PC-9 (cell line): Measurements from ENCODE around the gene LDLRAD3. TPM values are rescaled to one million over a fixed set of nuclear protein-coding genes. Genes with fewer than 3 reads are reported as not detected.

Experiments
- BruUV-seq: library from RNA; stranded (reverse); fragments of 400-500 nt; replicated peaks from 2 replicates; lab custom pipeline; 2021; lab: Mats Ljungman, UMichigan
- CTCF ChIA-PET: fragments of 300-600 bp; sonication (Branson Sonifier 250); formaldehyde crosslinking; loops from one replicate; lab custom pipeline; 2022; ENCODE audit warnings: antibody characterized with exemption; lab: Charles Lee
- POLR2A ChIA-PET: fragments of 300-600 bp; sonication (Branson Sonifier 250); formaldehyde crosslinking; loops from one replicate; lab custom pipeline; 2022; ENCODE audit warnings: antibody characterized with exemption; ENCODE audit not compliant: unreplicated experiment; lab: Charles Lee
- DNase-seq, 2 experiments: peaks; one replicate each; pipeline versions ENCODE4 v3.0.0 to v3.0.0-alpha.2; 2015 to 2022; ENCODE audit warnings: mixed read lengths in 1 of 2
- H2AFZ ChIP-seq: fragments of 200-600 bp; sonication (generic); 2 replicates; pipeline ENCODE4 v1.8.1; 2017; ENCODE audit warnings: antibody characterized with exemption
- H3F3A ChIP-seq: fragments of 200-600 bp; sonication (generic); 2 replicates; pipeline ENCODE4 v1.8.1; 2017; ENCODE audit warnings: antibody characterized with exemption, mild to moderate bottlenecking, low read depth; ENCODE audit not compliant: insufficient read depth
- H3K27ac ChIP-seq: fragments of 200-600 bp; sonication (generic); 2 replicates; pipeline ENCODE4 v1.6.1; 2016; ENCODE audit warnings: mixed run types
- H3K27me3 ChIP-seq: fragments of 200-600 bp; sonication (generic); 2 replicates; pipeline ENCODE4 v1.6.1; 2016; ENCODE audit warnings: low read depth, mixed run types; ENCODE audit not compliant: insufficient read depth
- H3K36me3 ChIP-seq: fragments of 200-600 bp; sonication (generic); 2 replicates; pipeline ENCODE4 v1.6.1; 2016; ENCODE audit warnings: low read depth, mixed run types
- H3K4me1 ChIP-seq: fragments of 200-600 bp; sonication (generic); replicated peaks from 2 replicates; pipeline ENCODE4 v1.6.1; 2016; ENCODE audit warnings: mixed run types; ENCODE audit not compliant: insufficient read depth
- H3K4me2 ChIP-seq: fragments of 200-600 bp; sonication (generic); 2 replicates; pipeline ENCODE4 v1.6.1; 2017; ENCODE audit warnings: mixed run types
- H3K4me3 ChIP-seq: fragments of 200-600 bp; sonication (generic); 2 replicates; pipeline ENCODE4 v1.6.1; 2016; ENCODE audit warnings: mixed run types
- H3K79me2 ChIP-seq: fragments of 200-600 bp; sonication (generic); 2 replicates; pipeline ENCODE4 v1.6.1; 2017; ENCODE audit warnings: low read depth, mixed run types
- H3K9me2 ChIP-seq: fragments of 200-600 bp; sonication (generic); 2 replicates; pipeline ENCODE4 v1.8.1; 2017; ENCODE audit warnings: mild to moderate bottlenecking; ENCODE audit not compliant: insufficient read depth
- H3K9me3 ChIP-seq: fragments of 200-600 bp; sonication (generic); 2 replicates; pipeline ENCODE4 v1.8.1; 2016; ENCODE audit warnings: low read depth; ENCODE audit not compliant: insufficient read depth
- H4K20me1 ChIP-seq: fragments of 200-600 bp; sonication (generic); 2 replicates; pipeline ENCODE4 v1.8.1; 2017; ENCODE audit not compliant: insufficient read depth
- CTCF ChIP-seq: fragments of 200-600 bp; sonication (generic); conservative IDR thresholded peaks from 2 replicates; pipeline ENCODE4 v1.6.1; 2017; ENCODE audit warnings: mixed run types, antibody characterized with exemption, mild to moderate bottlenecking, moderate library complexity
- EZH2 ChIP-seq: fragments of 200-600 bp; sonication (generic); IDR thresholded peaks from 2 replicates; pipeline ENCODE4 v1.8.0; 2017; ENCODE audit warnings: antibody characterized with exemption, low read depth
- intact Hi-C: fragments of 100-400 bp; cut with micrococcal nuclease; formaldehyde crosslinking; loops from one replicate; pipeline ENCODE4 v1.10.0; 2022; ENCODE audit not compliant: unreplicated experiment
- total RNA-seq: library from RNA; stranded (reverse); gene quantifications from 2 replicates; pipeline ENCODE4 v1.2.3, GENCODE V29; 2021

Gene LDLRAD3
- total RNA-seq, 1 experiment from 2014 or later: 15.9 TPM

DNA sequence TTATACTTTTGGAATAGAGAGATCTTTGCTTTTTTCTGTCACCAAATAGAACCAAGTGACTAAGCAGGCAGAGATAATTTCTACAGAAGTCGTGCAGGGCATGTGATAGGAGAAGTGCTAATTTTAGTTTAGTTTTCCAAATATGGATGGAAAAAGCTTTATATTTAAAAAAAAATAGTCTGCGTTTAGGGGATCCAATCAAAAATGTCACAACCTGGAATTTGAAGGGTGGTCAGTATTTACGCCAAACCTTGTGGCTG lies 165.7 kb downstream of the LDLRAD3 start:
- no peaks in the 10 kb centered on the region for H4K20me1 ChIP-seq
- H3K4me2 ChIP-seq: no peak overlapping the region
- H3K9me3 ChIP-seq: peaks cover 10% of the 10 kb centered on the region; the same call in 1 of the 2 replicates
- intact Hi-C loops: no loop called here
- no TSS peak for BruUV-seq
- no peaks in the 10 kb centered on the region for H3K4me1 ChIP-seq
- no peak overlapping the region for H3K4me3 ChIP-seq
- H3K9me2 ChIP-seq: no peaks in the 10 kb centered on the region
- POLR2A ChIA-PET: interaction anchor here (0.7 kb wide), 1 partner anchor 8 kb away, joined by 5 read pairs; no protein-coding TSS in a partner anchor
- CTCF ChIA-PET: no interaction called here
- no peak overlapping the region for H3K27ac ChIP-seq
- peaks cover 14% of the 10 kb centered on the region; the same call in 1 of the 2 replicates for H3K36me3 ChIP-seq
- no peaks in the 10 kb centered on the region for H3F3A ChIP-seq
- no peaks in the 10 kb centered on the region for H3K79me2 ChIP-seq
- TF ChIP-seq CTCF (no peak), EZH2 (no peak)
- H3K27me3 ChIP-seq: no peaks in the 10 kb centered on the region
- no peak for DNase-seq
- no peak overlapping the region for H2AFZ ChIP-seq

GRCh38 chr11:36109850-36110606 lies 166.2 kb downstream of the LDLRAD3 start:
- Histone ChIP-seq H2AFZ (no peak overlapping the region), H3K79me2 (no peaks in the 10 kb centered on the region), H3K9me2 (no peaks in the 10 kb centered on the region), H4K20me1 (no peaks in the 10 kb centered on the region), H3K4me1 (no peaks in the 10 kb centered on the region), H3K27ac (no peak overlapping the region), H3K4me2 (no peak overlapping the region), H3K4me3 (no peak overlapping the region), H3K36me3 (peaks cover 14% of the 10 kb centered on the region; the same call in 1 of the 2 replicates), H3K27me3 (no peaks in the 10 kb centered on the region), H3K9me3 (peaks cover 10% of the 10 kb centered on the region; the same call in 1 of the 2 replicates), H3F3A (no peaks in the 10 kb centered on the region)
- intact Hi-C loops: no loop called here
- DNase-seq: no peak
- TF ChIP-seq EZH2 (no peak), CTCF (no peak)
- ChIA-PET CTCF (no interaction called here), POLR2A (interaction anchor here (0.7 kb wide), 1 partner anchor 8 kb away, joined by 5 read pairs; no protein-coding TSS in a partner anchor)
- BruUV-seq: no TSS peak

DNA sequence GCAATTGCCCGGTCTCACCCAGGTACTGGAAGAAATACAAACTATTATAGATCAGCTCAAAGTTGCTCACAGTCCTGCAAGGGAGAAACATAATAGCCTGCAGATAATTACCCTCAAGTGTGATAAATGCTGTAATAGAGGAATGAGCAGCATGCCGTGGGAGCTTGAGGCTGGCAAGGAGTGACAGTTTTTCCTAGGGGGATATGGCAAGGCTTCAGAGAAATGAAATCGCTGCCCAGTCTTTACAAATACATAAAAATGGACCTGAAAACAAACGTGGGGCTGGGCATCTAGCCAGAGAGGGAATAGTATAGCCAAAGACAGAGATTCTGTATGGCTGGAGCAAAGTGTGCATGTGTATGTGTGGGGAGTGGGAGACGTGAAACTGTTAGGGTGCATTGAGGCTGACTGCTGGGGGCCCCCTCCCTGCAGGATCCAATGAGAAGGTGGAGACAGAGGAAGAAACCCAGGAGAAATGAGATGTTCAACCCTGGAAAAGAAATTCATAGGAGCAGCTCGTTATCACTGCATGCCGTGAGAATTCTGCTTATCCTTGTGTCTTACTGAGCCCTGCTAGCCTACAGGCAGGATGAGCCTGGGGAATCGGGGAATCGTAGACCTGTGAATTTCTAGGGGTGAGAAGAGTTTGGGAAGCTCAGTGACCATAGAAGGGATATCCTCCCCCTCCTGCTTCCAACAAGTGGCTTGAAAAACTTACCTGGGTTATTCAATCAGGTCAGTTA lies 167.0 kb downstream of the LDLRAD3 start:
- Histone ChIP-seq H3K9me3 (peaks cover 10% of the 10 kb centered on the region; the same call in 1 of the 2 replicates), H3K79me2 (no peaks in the 10 kb centered on the region), H3K4me1 (no peaks in the 10 kb centered on the region), H3F3A (no peaks in the 10 kb centered on the region), H3K36me3 (peaks cover 14% of the 10 kb centered on the region; the same call in 1 of the 2 replicates), H3K9me2 (no peaks in the 10 kb centered on the region), H3K27me3 (no peaks in the 10 kb centered on the region), H2AFZ (no peak overlapping the region), H3K4me2 (no peak overlapping the region), H3K4me3 (no peak overlapping the region), H3K27ac (no peak overlapping the region), H4K20me1 (no peaks in the 10 kb centered on the region)
- TF ChIP-seq EZH2: no peak
- no peak for TF ChIP-seq CTCF
- DNase-seq: no peak
- intact Hi-C loops: no loop called here
- ChIA-PET POLR2A (no interaction called here), CTCF (interaction anchor here (0.6 to 0.7 kb wide), 2 partner anchors 38 to 368 kb away, joined by 4 to 5 read pairs; no protein-coding TSS in a partner anchor)
- BruUV-seq: no TSS peak
